NCI-H1436 (cell line): ENCODE results near the gene ARL15.

Experiments used
- DNase-seq: peaks from one replicate; lab custom pipeline; 2025; lab: John Stamatoyannopoulos, UW

The ARL15 gene

GRCh38 chr5:54282876-54283275 lies 27.5 kb downstream of the ARL15 start:
- no peak for DNase-seq

GRCh38 chr5:54281960-54282692 lies 28.2 kb downstream of the ARL15 start:
- DNase-seq, result no peak

- no peak for DNase-seq
These were observed 30.4 kb downstream of the ARL15 start for GRCh38 chr5:54279960-54280359.

DNA sequence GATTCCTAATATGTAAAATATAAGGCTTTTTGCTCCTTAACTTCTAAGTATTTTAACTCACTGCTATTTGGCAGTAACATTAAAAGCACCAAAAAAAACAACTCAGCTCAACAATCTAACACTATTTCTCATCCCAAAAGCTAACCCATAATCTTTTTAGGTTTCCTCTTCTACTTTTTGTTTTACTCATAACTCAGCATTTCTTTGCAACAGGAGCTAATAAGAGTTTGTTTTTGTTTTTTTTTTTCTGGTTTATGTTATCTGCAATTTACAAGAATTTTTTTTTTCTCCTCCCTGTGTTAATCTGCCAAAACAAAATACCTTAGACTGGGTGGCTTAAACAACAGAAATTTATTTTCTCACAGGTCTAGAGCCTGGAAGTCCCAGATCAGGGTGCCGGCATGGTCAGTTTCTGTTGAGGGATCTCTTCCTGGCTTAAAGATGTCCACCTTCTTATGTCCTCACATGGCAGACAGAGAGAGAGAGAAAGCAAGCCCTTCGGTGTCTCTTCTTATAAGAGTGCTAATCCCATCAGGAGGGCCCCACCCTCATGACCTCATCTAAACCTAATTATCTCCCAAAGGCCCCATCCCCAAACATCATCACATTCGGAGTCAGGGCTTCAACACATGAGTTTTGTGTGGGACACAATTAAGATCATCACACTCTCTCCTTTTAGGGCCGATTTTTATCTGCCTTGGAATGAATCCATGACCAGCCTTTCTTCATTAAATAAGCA lies 31.2 kb downstream of the ARL15 start:
- no peak for DNase-seq

- DNase-seq, result no peak
These were observed 32.1 kb downstream of the ARL15 start for GRCh38 chr5:54278036-54278830.

- DNase-seq, result no peak
These were observed 34.3 kb downstream of the ARL15 start for GRCh38 chr5:54276048-54276447.

GRCh38 chr5:54275361-54275760 lies 35.0 kb downstream of the ARL15 start:
- no peak for DNase-seq

DNA sequence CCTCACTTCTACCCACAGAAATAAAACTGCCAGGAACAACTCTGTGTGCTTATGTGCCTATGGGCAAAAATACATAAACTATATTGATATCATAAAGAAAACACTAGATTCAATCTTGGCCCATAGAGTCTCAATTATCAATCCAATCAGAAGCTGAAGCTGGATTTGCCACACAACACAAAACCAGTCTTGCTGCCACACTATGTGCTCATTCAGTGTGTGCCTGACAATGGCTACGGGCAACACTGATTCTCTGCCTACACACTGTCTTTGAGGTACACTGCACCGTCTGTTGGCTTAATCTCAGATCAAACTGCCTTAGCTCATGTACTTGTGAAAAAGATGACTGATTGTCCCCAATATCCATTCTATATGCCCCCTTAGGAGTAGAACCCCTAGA lies 35.4 kb downstream of the ARL15 start:
- no peak for DNase-seq

DNA sequence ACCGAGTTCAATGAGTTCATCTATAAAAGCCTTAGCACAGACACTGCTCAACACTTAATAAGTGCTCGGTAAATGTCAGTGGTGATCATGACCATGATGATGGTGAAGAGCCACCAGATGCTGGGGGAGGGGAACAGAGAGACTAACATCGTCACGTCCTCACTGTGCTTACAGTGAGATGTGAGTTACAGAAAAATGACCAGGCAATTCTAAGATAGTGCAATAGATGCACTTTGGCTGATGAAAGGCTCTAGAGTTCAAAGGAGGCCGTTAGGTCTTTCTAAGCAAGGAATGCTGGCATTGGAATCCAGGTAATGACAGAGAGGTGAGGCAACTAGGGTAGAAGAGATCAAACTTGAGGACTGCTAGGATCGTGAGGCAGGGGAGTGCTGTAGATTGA lies 36.7 kb downstream of the ARL15 start:
- DNase-seq, result no peak

DNA sequence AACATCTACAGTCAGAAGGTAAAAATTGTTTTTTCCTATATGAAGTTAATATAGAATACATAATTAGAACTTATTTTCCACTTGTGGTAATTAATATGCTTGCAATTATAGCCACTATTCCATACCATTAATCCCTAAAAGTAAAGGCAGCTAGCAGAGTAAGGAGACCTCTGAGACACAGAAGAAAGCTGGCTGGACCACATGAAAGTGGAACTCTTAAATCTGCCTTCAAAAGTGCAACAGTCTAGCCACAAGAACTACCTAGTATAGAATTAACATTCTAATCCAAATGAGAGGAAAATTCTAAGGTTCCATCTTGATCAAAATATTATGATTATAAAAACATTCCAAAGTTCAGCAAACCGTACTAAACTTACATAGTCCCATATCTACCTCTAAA lies 37.6 kb downstream of the ARL15 start:
- DNase-seq, result no peak

- no peak for DNase-seq
These were observed 40.0 kb downstream of the ARL15 start for GRCh38 chr5:54270326-54270725.

DNA sequence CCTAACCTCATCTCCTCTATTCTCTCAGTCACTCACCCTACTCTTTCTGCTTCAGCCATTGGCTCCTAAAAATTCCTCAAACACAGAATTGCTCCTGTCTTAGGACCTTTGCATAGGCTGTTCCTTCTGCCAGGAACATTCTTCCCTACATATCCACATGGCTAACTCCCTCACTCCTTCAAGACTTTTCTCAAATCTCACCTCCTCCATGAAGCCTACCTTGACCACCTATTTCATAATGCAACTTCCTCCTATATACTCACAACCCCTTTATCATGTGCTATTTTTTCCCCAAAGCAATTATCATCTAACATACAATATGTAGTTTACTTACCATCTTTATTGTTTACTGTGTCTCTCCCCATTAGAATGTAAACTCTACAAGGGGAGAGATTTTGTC lies 45.8 kb downstream of the ARL15 start:
- DNase-seq, result no peak

DNA sequence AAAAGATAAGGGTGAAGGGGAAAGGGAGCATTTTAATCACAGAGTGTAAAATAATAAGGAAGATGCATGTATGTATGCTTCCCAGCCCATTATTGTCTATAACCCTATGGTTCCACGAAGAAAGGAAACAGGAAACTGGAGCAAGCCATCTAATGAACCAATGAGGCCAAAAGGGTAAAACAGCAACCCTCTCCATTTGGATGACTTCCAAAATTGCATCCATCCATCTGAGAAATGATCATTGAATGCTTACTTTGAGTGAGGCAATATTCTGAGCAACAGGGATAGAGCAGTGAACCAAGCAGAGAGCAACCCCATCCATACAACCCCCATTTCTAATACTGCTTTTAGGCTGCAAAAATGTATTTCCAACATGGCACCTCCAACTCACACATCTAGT lies 46.9 kb downstream of the ARL15 start:
- DNase-seq, result no peak

GRCh38 chr5:54261596-54261995 lies 48.8 kb downstream of the ARL15 start:
- no peak for DNase-seq

- no peak for DNase-seq
These were observed 50.4 kb downstream of the ARL15 start for GRCh38 chr5:54259981-54260380.

GRCh38 chr5:54259090-54259489 lies 51.3 kb downstream of the ARL15 start:
- no peak for DNase-seq

DNA sequence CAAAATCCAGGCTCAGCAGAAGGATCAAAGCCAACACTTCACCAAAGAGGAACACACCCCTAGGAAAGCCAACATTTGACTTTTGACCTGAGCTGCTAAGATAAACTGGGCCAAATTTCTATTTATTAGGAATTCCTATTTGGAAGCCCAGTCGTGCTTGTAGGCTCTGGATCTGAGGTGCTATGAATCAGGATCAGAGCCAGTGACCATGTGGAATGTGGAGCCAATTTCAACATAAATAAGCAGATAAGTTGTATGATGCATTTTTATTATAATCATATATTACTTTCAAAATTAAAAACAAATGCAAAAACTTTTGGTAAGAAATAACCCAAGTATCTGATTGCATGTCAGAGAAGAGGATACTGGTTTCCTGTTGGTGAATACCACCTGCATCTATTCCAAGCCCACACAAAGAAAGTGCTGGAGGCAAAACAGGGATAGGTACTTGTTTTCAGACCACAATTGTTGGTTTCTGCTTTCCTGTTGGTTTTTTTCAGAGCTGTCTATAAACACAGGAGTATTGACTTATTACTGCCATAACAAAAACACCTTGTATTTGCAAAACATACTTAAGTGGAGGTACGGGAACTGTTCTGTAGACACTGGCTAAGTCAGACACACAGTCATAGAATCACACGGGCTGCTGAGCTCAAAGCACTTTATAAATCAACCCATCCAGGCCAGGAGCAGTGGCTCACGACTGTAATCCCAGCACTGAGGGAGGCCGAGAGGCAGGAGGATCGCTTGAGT lies 52.8 kb downstream of the ARL15 start:
- DNase-seq, result no peak

- DNase-seq, result no peak
These were observed 55.7 kb downstream of the ARL15 start for GRCh38 chr5:54254482-54255198.

DNA sequence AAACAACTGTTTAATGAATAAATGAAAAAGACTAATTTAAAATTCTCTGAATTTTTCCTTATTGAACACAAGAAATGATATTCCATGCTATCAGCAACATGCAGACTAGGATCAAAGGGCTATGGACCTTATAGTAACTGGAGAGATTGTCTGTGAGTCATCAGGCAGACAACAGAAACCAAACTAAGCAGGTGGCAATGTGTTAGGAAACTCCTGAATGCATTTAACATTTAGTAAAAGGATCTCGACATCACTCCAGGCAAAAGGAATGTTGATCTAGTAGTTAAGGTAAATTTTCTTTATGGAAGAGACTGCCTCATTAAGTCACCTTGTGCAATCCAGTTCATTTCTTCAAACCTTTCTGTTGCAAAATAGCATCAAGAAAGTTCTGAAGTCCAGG lies 58.4 kb downstream of the ARL15 start:
- no peak for DNase-seq

DNA sequence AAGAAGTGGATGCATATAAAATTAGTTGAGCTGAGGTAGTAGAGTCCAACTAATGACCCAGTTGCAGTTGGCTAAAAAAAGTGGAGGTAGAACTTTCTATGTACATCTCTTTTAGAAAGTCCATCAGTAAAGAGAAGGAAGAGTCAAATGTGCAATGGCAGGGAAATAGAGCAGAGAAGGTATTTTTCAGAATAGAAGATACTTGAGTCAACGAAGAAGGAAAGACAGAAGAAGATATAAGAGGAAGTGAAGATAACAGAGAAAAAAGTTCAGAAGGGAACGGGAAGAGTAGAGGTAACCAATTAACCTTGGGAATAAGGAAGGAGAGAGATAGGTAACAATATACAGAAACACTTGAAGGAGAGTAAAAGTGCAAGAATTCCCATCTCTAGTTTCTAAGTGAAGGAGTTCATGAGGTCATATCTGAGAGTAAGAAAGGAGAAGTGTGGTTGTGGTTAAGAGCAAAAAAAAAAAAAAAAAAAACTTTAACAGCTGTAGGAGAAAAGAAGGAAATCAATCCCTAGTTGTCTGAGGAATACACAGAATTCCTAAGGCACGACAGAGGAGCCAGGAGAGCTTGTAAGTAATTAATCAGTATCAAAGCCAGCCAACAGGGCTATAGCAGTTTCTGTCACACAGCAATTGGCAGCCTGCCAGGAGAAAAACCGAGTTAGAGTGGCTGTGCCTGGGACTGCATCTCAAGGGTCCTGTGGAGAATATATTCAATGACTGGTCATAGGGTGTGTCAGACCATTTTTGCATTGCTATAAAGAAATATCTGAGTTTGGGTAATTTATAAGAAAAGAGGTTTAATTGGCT lies 61.0 kb downstream of the ARL15 start:
- no peak for DNase-seq

GRCh38 chr5:54247226-54247625 lies 63.1 kb downstream of the ARL15 start:
- DNase-seq, result no peak
